NAMALWA (cell line): ENCODE results near the gene ASPG.
A peak's percentile ranks its signal among the peaks of the same experiment; 100 is the strongest.

Experiments
- DNase-seq: peaks from one replicate; pipeline ENCODE4 v3.0.0-alpha.2; 2015; ENCODE audit warnings: low spot score

Gene ASPG

GRCh38 chr14:104116756-104117340, 31.3 kb downstream of the ASPG start:
- DNase-seq = no peak

GRCh38 chr14:104117341-104118005, 32.0 kb downstream of the ASPG start:
- no peak for DNase-seq

GRCh38 chr14:104118006-104118844, 32.7 kb downstream of the ASPG start:
- DNase-seq = no peak

GRCh38 chr14:104119119-104119487, 33.6 kb downstream of the ASPG start:
- no peak for DNase-seq

GRCh38 chr14:104119488-104120251, 34.2 kb downstream of the ASPG start:
- DNase-seq = no peak

- DNase-seq = no peak
These were observed 34.8 kb downstream of the ASPG start for GRCh38 chr14:104120281-104120741.

- no peak for DNase-seq
These were observed 35.6 kb downstream of the ASPG start for GRCh38 chr14:104121142-104121541.

GRCh38 chr14:104123879-104124278, 38.4 kb downstream of the ASPG start:
- DNase-seq = no peak

- no peak for DNase-seq
These were observed 39.5 kb downstream of the ASPG start for GRCh38 chr14:104125011-104125410.

- no peak for DNase-seq
These were observed 41.3 kb downstream of the ASPG start for GRCh38 chr14:104126753-104127152.

- DNase-seq = no peak
These were observed 43.5 kb downstream of the ASPG start for GRCh38 chr14:104128981-104129380.

- no peak for DNase-seq
These were observed 44.1 kb downstream of the ASPG start for GRCh38 chr14:104129556-104129955.

- DNase-seq = peak; percentile 75
These were observed 45.6 kb downstream of the ASPG start for GRCh38 chr14:104130974-104131651.

GRCh38 chr14:104131968-104132732, 46.6 kb downstream of the ASPG start:
- DNase-seq = no peak

- no peak for DNase-seq
These were observed 47.5 kb downstream of the ASPG start for GRCh38 chr14:104132981-104133380.

GRCh38 chr14:104133496-104133895, 48.0 kb downstream of the ASPG start:
- DNase-seq = no peak

- DNase-seq = no peak
These were observed 48.8 kb downstream of the ASPG start for GRCh38 chr14:104134061-104134965.

- DNase-seq = no peak
These were observed 49.8 kb downstream of the ASPG start for GRCh38 chr14:104135121-104135903.

GRCh38 chr14:104135904-104136471, 50.5 kb downstream of the ASPG start:
- no peak for DNase-seq
